ENCODE data around the gene PSAT1.

GRCh38 chr9:78320030-78320693 lies 23.2 kb downstream of the PSAT1 start:
- TF ChIP-seq SETDB1 (CRISPR knock-in tag; IDR thresholded peaks at IDR 0.05; ENCODE audit: borderline replicate concordance) (no peak), ZNF761 (CRISPR knock-in tag; conservative IDR thresholded peaks at IDR 0.05) (no peak), KDM5A (IDR thresholded peaks at IDR 0.05; ENCODE audit: borderline replicate concordance, low read length) (no peak), SP1 (IDR thresholded peaks at IDR 0.05) (no peak), SP1 (CRISPR knock-in tag; IDR thresholded peaks at IDR 0.05) (no peak), ZNF776 (CRISPR knock-in tag; IDR thresholded peaks at IDR 0.05) (no peak), BCL6 (CRISPR knock-in tag; IDR thresholded peaks at IDR 0.05) (no peak), FOSL2 (CRISPR knock-in tag; IDR thresholded peaks at IDR 0.05) (no peak), MTA3 (CRISPR knock-in tag; IDR thresholded peaks at IDR 0.05) (no peak), ELF1 (CRISPR knock-in tag; IDR thresholded peaks at IDR 0.05) (no peak), HIVEP1 (CRISPR knock-in tag; IDR thresholded peaks at IDR 0.05) (no peak), POLR2A (IDR thresholded peaks at IDR 0.05; ENCODE audit: insufficient read depth in 1 of 2, low read depth in 2 of 2, low read length in 2 of 2) (no peak; a peak in 1 of 4 replicates), ZNF546 (CRISPR knock-in tag; conservative IDR thresholded peaks at IDR 0.05) (no peak)

Data from HepG2 (cell line).